ENCODE measurements around the gene TMEM82.

DNA sequence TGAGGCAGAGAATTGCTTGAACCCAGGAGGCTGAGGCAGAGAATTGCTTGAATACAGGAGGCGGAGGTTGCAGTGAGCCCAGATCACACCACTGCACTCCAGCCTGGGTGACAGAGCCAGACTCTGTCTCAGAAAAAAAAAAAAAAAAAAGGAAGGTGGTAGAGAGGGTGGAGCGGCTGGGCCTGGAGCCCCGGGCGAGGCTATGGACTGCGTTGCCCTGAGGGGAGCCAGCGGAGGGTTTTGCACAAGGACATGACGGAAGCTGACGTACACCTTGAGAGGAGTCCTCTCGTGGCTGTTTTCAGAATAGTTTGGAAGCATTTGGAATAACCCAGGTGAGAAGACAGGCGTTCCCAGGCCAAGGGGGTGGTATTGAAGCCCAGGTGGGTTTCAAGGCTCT, 9.4 kb downstream of the TMEM82 start:
- TF ChIP-seq, protein P1, sequence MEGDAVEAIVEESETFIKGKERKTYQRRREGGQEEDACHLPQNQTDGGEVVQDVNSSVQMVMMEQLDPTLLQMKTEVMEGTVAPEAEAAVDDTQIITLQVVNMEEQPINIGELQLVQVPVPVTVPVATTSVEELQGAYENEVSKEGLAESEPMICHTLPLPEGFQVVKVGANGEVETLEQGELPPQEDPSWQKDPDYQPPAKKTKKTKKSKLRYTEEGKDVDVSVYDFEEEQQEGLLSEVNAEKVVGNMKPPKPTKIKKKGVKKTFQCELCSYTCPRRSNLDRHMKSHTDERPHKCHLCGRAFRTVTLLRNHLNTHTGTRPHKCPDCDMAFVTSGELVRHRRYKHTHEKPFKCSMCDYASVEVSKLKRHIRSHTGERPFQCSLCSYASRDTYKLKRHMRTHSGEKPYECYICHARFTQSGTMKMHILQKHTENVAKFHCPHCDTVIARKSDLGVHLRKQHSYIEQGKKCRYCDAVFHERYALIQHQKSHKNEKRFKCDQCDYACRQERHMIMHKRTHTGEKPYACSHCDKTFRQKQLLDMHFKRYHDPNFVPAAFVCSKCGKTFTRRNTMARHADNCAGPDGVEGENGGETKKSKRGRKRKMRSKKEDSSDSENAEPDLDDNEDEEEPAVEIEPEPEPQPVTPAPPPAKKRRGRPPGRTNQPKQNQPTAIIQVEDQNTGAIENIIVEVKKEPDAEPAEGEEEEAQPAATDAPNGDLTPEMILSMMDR (IDR thresholded peaks at IDR 0.05 in 4 of 5, conservative IDR thresholded peaks at IDR 0.05 in 1 of 5): no peak
- no peak for TF ChIP-seq POLR2A (IDR thresholded peaks at IDR 0.05)
